GM23248 (cell line): Measurements from ENCODE around the gene SPCS3.

ENCODE experiments used
- EZH2 ChIP-seq: fragments of 200-600 bp; sonication (generic); IDR thresholded peaks from 2 replicates; pipeline ENCODE4 v1.6.1; 2018; ENCODE audit warnings: antibody characterized with exemption, mild to moderate bottlenecking; ENCODE audit not compliant: insufficient read depth, poor library complexity, severe bottlenecking
- EZH2phosphoT487 ChIP-seq: fragments of 200-600 bp; sonication (generic); IDR thresholded peaks from 2 replicates; pipeline ENCODE4 v1.6.1; 2018; ENCODE audit warnings: antibody characterized with exemption, moderate library complexity, mild to moderate bottlenecking, low read depth; ENCODE audit not compliant: insufficient read depth

DNA sequence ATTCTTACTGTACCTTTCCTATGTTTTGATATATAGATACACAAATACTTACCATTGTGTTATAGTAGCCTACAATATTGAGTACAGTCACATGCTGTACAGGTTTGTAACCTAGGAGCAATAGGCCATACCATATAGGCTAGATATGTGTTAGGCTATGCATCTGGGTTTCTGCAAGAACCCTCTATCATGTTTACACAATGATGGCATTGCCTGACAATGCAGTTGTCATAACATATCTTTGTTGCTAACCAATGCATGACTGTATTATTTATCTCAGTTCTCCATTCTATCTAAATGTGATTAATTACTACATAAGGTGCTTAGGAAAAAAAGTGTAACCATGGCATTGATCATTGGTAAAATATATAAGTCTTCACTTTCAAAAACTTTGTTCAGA, 10.0 kb upstream of the SPCS3 start:
- TF ChIP-seq EZH2phosphoT487 (no peak), EZH2 (no peak)
